GM21619 (cell line): ENCODE results near the gene TRAF7.

Source experiments
- ATAC-seq: cut with Tn5 transposase; IDR thresholded peaks from one replicate; pipeline ENCODE4 v1.9.1; 2021; ENCODE audit not compliant: unreplicated experiment

The TRAF7 gene

DNA sequence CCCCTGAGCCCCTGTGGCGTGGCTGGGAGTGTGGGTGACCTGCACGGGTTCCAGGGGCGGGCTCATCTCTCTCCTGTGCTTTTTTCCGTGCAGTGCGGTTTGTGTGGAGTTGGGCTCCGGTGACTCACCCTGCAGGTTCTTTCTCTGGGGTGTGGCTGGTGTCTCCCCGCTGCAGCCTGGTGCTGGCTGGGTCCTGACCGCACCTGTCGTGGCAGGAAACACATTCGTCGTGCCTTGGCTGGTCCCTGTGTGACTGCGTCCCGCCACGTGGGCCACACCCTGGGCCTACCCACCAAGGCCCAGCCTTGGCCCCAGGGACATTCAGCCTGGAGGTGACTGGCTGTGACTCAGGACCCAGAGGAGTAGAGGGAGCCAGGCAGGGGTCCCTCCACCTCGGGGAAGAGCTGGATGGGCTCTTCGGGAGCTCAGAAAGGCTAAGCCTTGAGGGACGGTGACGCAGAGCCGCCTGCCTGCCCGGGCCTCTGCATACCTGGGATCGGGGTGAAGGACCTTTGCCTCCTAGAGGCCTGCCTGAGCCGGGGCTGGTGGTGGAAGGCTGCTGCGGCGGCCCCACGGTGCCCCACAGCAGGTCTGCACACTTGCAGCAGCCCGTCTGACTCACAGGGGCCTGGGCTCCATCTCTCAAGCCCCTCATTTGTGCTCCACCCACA is 7.8 kb downstream of the TRAF7 start:
- no peak for ATAC-seq

DNA sequence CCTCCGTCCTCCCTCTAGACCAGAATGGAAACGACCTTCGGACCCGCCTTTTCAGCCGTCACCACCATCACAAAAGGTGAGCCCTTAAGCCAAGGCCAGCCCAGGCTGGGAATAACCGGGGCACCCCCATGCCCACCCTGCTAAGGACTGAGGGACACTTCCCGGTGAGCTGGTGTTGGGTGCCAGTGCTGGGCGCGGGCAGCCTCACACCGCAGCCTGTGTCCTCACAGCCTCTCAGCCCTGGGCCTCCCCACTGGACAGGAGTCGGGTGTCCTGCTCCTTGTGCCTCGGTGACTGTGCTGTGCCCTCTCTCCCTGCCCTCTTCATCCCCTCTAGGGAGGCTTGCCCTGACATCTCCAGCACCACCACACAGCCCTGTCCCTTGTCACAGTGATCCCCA is 10.3 kb downstream of the TRAF7 start:
- ATAC-seq = no peak

DNA sequence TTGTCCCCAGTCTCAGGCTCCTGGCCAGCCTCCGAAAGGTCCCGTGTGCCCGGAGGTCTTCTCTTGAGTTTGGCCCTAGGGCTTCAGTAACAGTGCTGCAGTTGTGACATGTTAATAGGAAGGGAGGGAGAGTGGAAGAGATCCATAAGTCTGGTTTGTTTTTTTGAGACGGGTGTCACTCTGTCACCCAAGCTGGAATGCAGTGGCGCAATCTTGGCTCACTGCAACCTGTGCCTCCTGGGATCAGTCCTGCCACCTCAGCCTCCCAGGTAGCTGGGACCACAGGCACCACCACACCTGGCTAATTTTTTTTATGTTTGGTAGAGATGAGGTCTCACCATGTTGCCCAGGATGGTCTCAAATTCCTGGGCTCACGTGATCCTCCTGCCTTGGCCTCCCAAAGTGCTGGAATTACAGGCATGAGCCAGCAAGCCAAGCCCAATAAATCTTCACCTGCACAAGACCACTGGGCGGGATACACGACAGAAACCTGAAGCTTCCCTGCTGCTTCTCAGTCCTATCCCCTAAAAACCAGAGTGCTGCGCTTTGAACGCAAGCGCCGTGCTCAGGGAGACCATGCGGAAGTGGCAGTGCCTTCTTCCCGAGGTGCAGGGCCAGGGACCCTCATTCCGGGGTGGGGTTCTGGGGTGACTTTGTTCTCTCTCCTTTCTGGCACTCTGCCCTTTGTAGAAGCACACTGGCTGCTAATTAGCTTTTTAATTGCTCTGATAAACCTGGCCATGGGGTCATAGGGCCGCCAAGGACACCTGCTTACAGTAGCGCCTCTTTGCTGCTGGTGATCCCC is 10.9 kb downstream of the TRAF7 start:
- no peak for ATAC-seq

DNA sequence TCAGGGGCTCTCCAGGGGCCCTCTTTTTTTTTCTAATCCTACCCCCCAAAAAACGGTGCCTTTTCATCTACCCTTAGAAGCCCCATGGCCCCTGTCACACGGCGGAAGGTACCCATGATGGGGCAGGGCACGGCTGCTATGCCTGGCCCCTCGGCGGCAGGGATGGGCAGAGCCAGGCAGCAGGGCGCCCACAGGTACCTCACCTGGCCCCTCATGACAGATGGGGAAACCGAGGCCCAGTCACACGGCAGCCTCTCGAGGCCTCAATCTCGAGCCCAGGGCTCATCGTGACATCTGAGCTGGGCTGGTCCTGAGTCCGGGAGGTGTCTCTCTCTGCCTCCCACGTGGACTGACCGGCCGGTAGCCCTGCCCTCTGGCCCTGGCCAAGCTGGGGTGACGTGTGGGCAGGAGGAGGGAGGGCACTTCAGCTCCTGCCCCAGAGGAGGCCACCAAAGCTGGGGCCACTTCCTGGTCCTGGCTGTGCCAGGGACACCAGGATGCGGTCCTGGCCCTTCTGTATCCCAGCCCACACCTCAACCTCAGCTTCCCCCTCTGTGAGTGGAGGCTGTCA is 11.6 kb downstream of the TRAF7 start:
- no peak for ATAC-seq

DNA sequence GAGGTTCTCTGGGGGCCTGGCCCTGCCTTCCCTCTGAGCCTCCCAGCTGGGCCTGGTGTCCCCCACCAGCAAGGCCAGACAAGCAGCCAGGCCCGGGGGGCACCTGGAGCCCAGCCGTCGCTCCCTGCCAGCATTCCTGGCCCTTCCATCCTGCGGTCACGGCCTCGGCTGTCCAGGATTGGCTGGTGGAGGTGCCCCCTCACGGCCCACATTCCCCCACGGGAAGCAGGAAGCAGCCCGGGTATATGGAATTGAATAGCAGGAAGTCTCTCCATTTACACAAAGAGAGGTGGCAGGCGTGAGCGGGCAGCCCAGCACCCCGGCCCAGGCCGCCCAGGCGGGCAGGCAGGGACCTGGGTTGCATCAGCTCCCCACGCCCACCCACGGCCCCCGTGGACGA is 14.5 kb downstream of the TRAF7 start:
- ATAC-seq = no peak

DNA sequence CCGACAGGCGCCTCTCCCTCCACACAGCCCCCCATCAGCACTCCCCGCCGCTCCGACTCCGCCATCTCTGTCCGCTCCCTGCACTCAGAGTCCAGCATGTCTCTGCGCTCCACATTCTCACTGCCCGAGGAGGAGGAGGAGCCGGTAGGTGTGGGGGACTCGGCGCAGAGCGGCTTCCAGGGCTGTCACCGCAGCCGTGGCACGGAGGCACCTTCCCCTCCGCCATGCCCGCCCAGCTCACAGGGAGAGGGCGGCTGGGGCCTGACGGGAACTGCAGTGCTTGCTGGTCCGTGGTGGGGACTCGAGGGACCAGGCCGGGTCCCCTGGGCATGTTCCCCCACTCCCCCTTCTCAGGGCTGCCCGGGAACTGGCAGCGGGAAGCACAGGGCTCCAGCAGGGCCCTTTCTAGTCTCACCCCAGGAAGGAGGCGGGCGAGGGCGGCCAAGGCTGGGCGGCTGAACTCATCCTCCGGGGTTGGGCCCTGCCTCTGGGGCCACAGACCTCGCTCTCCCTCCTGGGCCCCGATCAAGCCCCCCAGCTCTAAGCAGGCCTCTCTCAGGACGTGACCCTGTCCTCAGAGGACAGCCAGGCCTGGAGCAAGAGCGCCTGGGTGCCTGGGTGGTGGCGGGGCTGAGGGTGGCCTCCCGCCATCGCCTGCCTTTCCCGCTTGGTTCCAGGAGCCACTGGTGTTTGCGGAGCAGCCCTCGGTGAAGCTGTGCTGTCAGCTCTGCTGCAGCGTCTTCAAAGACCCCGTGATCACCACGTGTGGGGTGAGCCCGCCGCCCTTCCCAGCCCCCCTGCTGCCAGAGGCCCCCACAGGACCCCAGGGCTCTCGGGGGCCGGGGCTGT is 15.2 kb downstream of the TRAF7 start:
- ATAC-seq = no peak

DNA sequence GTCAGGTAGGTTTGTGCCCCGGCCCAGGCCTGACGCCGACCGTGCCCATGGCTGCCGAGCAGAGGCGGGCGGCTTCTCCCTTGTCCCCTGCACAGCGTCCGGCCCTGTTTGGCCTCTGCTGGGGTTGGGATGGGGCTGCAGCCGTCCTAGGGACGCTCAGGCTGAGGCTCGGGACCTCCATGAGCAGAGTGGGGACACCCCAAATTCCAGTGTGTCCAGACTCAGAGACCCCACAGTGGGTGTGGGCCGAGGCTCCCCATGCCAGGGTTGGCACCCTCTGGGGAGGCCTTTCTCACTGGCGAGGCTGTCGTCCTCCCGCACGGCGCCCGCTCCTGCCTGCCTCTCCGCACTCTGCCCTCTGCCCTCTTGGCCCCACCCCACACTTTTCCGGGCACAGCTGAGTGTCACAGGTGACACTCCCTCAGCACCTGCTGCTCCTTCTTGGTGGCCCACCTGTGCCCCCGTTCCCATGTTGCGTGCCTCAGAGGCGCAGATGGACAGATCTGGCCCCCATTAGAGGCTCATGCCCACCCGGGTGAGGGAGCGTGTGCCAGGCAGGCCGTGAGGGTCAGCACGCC is 16.1 kb downstream of the TRAF7 start:
- no peak for ATAC-seq

DNA sequence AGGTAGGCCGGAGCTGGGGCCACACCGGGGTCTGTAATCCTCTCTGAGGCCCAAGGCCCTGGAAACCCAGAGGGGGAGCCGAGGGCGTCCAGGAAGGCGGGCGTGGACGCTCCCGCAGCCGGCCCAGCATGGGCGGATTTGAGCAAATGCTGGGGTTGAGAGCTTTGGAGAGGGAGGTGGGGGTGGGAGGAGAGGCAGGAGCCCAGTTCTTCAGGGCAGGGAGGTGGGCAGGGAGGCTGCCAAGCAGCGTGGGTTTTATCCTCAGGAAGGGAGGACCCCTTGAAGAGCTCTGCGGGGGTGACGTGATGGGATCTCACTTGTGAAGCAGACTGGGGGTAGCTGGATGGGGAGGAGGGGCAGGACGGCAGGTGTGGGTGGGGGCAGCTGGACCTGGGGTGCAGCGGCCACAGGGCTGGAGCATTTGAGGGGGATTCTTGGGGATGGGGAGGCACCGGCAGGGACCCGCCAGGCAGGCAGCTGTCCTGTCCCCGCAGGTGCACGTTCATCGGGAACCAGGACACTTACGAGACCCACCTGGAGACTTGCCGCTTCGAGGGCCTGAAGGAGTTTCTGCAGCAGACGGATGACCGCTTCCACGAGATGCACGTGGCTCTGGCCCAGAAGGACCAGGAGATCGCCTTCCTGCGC is 17.2 kb downstream of the TRAF7 start:
- ATAC-seq = no peak

DNA sequence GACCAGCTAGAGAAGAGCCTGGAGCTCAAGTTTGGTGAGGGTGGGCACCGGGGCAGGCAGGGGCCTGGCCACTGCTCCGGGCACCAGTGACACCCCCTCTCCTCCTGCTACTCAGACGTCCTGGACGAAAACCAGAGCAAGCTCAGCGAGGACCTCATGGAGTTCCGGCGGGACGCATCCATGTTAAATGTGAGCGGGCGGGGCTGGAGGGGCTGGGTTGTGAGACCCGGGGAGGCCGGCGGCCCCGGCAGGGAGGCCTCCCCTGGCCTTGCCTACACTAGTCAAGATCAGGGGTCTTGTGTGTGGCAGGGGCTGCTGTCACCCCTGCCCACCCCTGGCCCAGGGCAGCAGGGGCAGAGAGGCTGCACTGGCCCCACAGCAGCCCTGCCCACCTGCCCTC is 17.8 kb downstream of the TRAF7 start:
- no peak for ATAC-seq

DNA sequence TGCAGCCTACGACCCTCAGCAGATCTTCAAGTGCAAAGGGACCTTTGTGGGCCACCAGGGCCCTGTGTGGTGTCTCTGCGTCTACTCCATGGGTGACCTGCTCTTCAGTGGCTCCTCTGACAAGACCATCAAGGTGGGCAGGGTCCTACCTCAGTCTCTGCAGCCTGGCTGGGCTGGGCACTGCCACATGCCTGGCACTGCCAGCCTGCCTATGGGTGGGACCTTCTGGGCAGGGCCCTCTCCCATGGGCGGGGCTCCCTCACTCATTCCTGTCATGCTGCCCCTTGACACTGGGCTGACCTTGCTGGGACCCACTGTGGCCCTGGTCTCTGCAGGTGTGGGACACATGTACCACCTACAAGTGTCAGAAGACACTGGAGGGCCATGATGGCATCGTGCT is 18.3 kb downstream of the TRAF7 start:
- ATAC-seq = no peak

DNA sequence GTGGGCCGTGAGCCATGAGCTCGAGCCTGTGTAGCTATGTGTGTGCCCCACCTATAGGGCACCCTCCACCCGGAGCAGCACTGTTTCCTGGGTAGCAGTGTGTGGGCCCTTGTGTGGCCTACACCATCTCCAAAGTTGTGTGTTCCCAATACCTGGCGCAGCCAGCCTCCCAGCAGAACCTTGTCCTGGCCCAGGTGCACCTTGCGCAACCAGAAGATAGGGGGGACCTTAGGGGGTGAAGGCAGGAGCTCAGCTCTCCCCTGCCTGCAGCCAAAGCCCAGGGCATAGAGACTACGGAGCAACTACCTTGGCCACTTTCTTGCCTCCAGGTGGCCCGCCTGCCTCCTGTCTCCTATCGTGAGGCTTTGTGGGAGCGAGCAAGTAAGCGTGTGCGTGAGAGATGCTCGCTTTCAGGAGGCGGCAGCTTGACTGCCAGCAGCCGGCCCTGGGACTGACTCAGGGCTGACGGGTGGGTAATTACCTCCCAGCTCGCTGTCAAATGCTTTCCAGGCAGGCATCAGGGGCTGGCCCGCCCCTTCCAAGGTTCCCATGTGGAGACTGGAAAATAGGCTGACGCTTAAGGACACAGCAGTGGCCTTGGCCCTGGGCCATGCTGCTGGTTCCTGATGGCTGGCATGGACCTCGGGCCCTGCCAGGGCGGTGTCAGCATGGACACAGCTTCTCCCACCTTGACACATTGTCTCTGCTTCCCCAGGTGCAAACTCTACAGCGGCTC is 19.0 kb downstream of the TRAF7 start:
- no peak for ATAC-seq

DNA sequence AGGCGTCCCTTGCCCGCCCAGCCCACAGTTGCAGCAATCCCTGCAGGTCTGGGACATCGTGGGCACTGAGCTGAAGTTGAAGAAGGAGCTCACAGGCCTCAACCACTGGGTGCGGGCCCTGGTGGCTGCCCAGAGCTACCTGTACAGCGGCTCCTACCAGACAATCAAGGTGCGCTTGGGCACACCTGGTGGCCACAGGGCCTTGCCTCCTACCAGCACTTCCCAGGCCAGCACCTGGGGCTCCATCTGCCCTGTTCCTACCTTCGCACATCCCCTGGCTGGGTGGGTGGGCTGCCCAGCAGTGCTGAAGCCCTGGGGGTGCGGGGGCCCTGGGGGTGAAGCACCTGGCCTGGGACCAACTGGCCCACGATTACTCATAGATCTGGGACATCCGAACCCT is 19.9 kb downstream of the TRAF7 start:
- no peak for ATAC-seq

DNA sequence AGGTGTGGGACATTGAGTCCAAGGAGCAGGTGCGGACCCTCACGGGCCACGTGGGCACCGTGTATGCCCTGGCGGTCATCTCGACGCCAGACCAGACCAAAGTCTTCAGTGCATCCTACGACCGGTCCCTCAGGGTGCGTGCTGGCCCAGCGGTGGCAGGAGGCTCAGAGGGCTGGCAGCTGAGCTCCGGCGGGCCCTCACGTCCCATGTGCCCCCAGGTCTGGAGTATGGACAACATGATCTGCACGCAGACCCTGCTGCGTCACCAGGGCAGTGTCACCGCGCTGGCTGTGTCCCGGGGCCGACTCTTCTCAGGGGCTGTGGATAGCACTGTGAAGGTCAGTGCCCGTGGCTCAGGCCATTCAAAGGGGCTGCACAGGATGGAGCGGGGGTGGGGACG is 20.5 kb downstream of the TRAF7 start:
- ATAC-seq = no peak

DNA sequence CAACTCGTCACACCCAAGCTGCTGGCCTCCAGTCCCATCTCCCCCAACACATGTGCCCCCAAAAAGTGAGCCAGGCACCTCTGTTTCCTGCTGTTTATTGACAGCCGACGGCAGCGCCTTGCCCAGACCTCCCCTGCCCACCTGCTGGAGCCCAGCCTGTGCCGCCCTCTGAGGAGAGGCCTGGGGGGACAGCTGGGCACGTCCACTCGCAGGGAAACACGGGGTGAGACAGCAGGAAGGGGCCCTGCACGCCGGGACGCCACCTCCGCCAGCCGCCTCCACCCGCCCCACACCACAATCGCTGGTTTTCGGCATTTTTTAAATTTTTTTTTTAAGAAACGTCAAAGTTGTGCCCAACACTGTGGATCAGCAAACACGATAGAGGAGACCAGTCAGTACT is 21.5 kb downstream of the TRAF7 start:
- ATAC-seq = no peak

DNA sequence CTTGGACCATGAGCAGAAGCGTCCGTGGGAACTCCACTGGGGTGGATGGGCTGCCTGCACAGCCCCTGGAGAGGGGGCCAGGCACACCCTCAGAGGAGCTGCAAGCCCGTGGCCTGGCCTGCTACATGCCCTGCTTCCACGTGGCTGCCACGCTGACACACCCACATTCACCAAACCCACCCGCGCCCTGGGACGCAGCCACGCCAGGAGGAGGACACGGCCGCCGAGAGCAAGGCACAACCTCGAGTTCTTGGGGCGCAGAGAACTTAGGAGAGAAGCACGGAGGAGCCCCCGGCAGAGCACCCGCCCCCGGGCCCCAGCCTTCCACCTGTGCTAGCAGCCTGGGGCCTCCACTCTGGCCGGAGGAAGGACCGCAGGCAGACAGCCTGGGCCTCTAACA is 22.0 kb downstream of the TRAF7 start:
- no peak for ATAC-seq

DNA sequence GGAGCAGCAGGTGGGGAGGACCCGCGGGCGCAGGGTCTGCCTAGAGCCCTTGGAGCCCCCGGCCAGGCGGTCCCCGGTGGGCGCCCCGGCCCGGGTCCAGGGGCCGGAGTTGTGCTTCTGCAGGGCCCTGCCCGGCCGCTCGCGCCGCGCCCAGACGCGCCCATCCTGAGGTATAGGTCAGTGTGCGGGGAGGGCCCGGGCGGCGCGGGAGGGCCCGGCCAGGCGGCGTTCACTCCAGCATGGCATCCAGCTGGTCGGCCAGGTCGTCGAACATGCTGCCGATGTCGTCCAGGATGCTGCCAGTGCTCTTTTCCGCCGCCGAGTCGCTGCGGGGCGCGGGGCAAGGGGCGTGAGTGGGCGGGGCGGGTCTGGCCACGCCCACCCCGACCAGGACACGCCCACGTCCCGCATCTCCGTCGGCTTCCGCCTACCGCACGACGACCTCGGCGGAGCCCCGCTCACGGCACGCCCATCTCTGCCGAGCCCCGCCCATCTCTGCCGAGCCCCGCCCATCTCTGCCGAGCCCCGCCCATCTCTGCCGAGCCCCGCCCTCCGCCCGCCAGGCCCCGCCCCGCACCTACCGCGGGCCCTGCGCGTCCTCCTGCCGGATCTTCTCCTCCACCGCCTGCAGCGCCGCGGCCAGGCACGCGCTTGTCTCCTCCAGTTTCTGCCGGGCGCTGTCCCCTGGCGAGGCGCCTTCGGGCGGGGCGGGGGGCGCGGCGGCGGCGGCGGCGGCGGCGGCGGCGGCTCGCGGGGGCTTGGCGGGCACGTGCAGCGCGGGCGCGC is 22.9 kb downstream of the TRAF7 start:
- ATAC-seq = no peak

DNA sequence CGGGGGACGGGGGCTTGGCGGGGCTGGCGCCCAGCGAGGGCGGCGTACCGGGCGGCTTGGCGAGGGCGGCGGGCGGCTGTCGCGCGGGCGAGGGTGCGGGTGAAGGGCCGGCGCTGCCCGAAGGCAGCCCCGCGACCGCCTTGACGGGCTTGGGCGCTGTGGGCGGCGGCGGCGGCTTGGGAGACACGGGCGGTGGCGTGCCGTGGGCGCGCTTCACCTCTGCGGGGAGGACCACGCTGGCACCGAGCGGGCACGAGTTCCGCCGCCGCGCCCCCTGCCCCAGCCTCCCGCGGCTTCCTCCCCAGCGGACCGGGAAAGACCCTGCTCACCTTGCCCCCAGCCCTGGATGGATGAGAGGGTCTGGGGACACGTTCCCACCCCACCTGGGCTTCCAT is 23.5 kb downstream of the TRAF7 start:
- ATAC-seq = no peak

DNA sequence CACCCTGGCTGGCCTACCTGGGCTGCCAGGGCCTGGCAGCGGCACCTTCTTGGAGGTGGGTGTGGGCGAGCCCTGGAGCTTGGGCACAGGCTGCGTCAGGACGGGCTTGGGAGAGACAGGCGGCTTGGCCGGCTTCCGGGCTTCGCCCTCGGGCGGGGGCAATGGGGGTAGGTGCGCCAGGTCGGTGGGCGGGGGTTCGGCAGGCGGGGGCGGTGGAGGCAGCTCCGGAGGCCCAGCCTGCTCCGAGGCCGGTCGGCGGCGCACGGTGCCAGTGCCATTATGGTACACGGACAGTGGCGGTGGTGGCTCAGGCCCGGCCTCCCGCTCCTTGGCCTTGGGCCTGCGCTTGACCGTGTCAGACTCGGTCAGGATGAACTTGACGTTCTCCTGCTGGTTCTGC is 24.0 kb downstream of the TRAF7 start:
- ATAC-seq = no peak

DNA sequence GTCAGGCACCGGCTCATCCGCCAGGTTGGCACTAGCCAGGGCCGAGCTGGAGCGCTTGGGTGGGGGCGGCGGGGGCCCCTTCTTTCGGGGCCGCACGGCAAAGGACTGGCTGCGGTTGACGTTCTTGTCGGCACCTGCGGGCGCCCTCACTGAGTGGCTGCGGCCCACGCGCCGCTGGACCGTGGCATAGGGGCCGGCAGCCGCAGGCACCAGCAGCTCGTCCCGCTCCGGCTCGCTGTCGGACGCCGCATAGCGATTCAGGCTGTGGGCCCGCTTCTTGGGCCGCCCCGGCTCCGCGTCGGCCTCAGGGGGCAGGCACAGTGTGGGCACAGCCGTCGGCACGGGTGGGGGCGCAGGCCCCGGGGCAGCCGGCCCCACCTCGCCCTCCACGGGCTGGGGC is 24.9 kb downstream of the TRAF7 start:
- ATAC-seq = no peak
